Keratinocyte (primary cell): ENCODE data around the gene QRICH2. TPM values are rescaled to one million over a fixed set of nuclear protein-coding genes. Genes with fewer than 3 reads are reported as not detected.

Source experiments
- DNase-seq: peaks from one replicate; pipeline ENCODE4 v3.0.0-alpha.2; 2011; ENCODE audit warnings: low read depth, missing footprints, low spot score
- FAIRE-seq: peaks from 2 replicates; lab custom pipeline; 2011; peaks lifted over from hg19 to GRCh38; lab: Jason Lieb, UNC
- H2AFZ ChIP-seq: 2 replicates; pipeline ENCODE4 v1.6.0; 2012; ENCODE audit warnings: low read length, control low read depth, inconsistent platforms; ENCODE audit not compliant: control insufficient read depth
- H3K27ac ChIP-seq: 2 replicates; pipeline ENCODE4 v1.5.1; 2011; ENCODE audit warnings: low read length; ENCODE audit not compliant: control insufficient read depth, insufficient read depth
- H3K27me3 ChIP-seq: 3 replicates; pipeline ENCODE4 v1.6.0; 2011; ENCODE audit warnings: low read length; ENCODE audit not compliant: control insufficient read depth, insufficient read depth; ENCODE audit errors: extremely low read depth
- H3K36me3 ChIP-seq, 2 experiments: 2 replicates in 1 of 2; 3 replicates in 1 of 2; pipeline ENCODE4 v1.5.1; 2011; ENCODE audit warnings: low read length in 2 of 2, mild to moderate bottlenecking in 1 of 2; ENCODE audit not compliant: control insufficient read depth in 2 of 2, insufficient read depth in 2 of 2; ENCODE audit errors: extremely low read depth in 1 of 2
- H3K4me1 ChIP-seq: 3 replicates; pipeline ENCODE4 v1.5.1; 2011; ENCODE audit warnings: low read length; ENCODE audit not compliant: control insufficient read depth, insufficient read depth; ENCODE audit errors: extremely low read depth
- H3K4me2 ChIP-seq: 3 replicates; pipeline ENCODE4 v1.6.0; 2011; ENCODE audit warnings: low read depth, low read length; ENCODE audit not compliant: control insufficient read depth, insufficient read depth; ENCODE audit errors: extremely low read depth
- H3K4me3 ChIP-seq, 3 experiments: fragments of 200-600 bp in 1 of 3; sonication (generic) in 1 of 3; 2 replicates in 2 of 3; 3 replicates in 1 of 3; pipeline ENCODE4 v1.5.1; 2011 to 2016; ENCODE audit warnings: low read length in 3 of 3, mild to moderate bottlenecking in 3 of 3, control low read depth in 2 of 3, inconsistent platforms in 1 of 3, low read depth in 1 of 3, mixed read lengths in 1 of 3, mixed run types in 1 of 3, moderate library complexity in 1 of 3; ENCODE audit not compliant: control insufficient read depth in 2 of 3, insufficient read depth in 2 of 3; ENCODE audit errors: extremely low read depth in 1 of 3
- H3K79me2 ChIP-seq: 2 replicates; pipeline ENCODE4 v1.6.0; 2012; ENCODE audit warnings: low read length; ENCODE audit not compliant: control insufficient read depth, insufficient read depth
- H3K9ac ChIP-seq: 3 replicates; pipeline ENCODE4 v1.6.0; 2011; ENCODE audit warnings: low read length; ENCODE audit not compliant: control insufficient read depth, insufficient read depth; ENCODE audit errors: extremely low read depth
- H3K9me1 ChIP-seq: 3 replicates; pipeline ENCODE4 v1.6.0; 2011; ENCODE audit warnings: low read length; ENCODE audit not compliant: control insufficient read depth, insufficient read depth; ENCODE audit errors: extremely low read depth
- H3K9me3 ChIP-seq: 2 replicates; pipeline ENCODE4 v1.5.1; 2012; ENCODE audit warnings: low read depth, low read length; ENCODE audit not compliant: control insufficient read depth
- H4K20me1 ChIP-seq: 3 replicates; pipeline ENCODE4 v1.6.0; 2011; ENCODE audit warnings: low read length; ENCODE audit not compliant: control insufficient read depth, insufficient read depth; ENCODE audit errors: extremely low read depth
- CTCF ChIP-seq, 3 experiments: IDR thresholded peaks in 1 of 3; conservative IDR thresholded peaks in 1 of 3; optimal IDR thresholded peaks in 1 of 3; 2 replicates in 2 of 3; 3 replicates in 1 of 3; pipeline versions ENCODE3 to v1.5.1; 2011; ENCODE audit warnings: low read length in 3 of 3, mild to moderate bottlenecking in 3 of 3, moderate library complexity in 2 of 3, control low read depth in 1 of 3, inconsistent platforms in 1 of 3; ENCODE audit not compliant: insufficient read depth in 2 of 3; ENCODE audit errors: extremely low read depth in 1 of 3
- EZH2 ChIP-seq: IDR thresholded peaks from one replicate; pipeline ENCODE4 v1.6.1; 2012; ENCODE audit warnings: inconsistent platforms, mild to moderate bottlenecking, low read length, moderate library complexity
- dilution Hi-C: fragments of 300-500 bp; cut with MboI; formaldehyde crosslinking; loops from one replicate; pipeline ENCODE4 v1.7.0; 2020; ENCODE audit warnings: low sequenced_read_pairs; ENCODE audit not compliant: extremely low pct_ligation_motif_present
- polyA plus RNA-seq, 5 experiments: library from polyadenylated mRNA; depleted of rRNA in 3 of 5; stranded (reverse) in 3 of 5; stranded (forward) in 1 of 5; unstranded in 1 of 5; fragments of >200 nt; gene quantifications; 1 replicate in 1 of 5; 2 replicates in 3 of 5; 3 replicates in 1 of 5; pipeline versions ENCODE4 v1.2.1 to v1.2.3, GENCODE V29; 2011 to 2012; ENCODE audit warnings: missing spikeins in 2 of 5, low read depth in 1 of 5, low replicate concordance in 1 of 5

QRICH2 gene
- polyA plus RNA-seq, 1 donor (not counting 4 experiments of a cell fraction or from before 2014, with no cell fraction given) = 1.6 TPM

GRCh38 chr17:76237859-76238313 lies 70.2 kb downstream of the QRICH2 start:
- Histone ChIP-seq H3K9me1 (no peaks in the 10 kb centered on the region), H3K4me2 (no peak overlapping the region), H3K27ac (no peak overlapping the region), H3K9ac (no peak overlapping the region), H3K36me3 (no peaks in the 10 kb centered on the region), H3K79me2 (no peaks in the 10 kb centered on the region), H2AFZ (no peak overlapping the region), H3K4me1 (peaks cover 4% of the 10 kb centered on the region), H3K9me3 (no peaks in the 10 kb centered on the region), H4K20me1 (no peaks in the 10 kb centered on the region), H3K4me3 (no peak overlapping the region), H3K27me3 (peaks cover 48% of the 10 kb centered on the region)
- dilution Hi-C loops = no loop called here
- DNase-seq (no peak), FAIRE-seq (no peak)
- TF ChIP-seq CTCF (optimal IDR thresholded peaks at IDR 0.05 in 1 of 3, IDR thresholded peaks at IDR 0.05 in 1 of 3, conservative IDR thresholded peaks at IDR 0.05 in 1 of 3; ENCODE audit: extremely low read depth in 1 of 3, insufficient read depth in 2 of 3, low read length in 3 of 3) (no peak), EZH2 (no peak)

- no peak overlapping the region for H3K9ac ChIP-seq
- no peaks in the 10 kb centered on the region for H3K9me3 ChIP-seq
- no peaks in the 10 kb centered on the region for H3K9me1 ChIP-seq
- TF ChIP-seq EZH2 (no peak), CTCF (optimal IDR thresholded peaks at IDR 0.05 in 1 of 3, IDR thresholded peaks at IDR 0.05 in 1 of 3, conservative IDR thresholded peaks at IDR 0.05 in 1 of 3; ENCODE audit: extremely low read depth in 1 of 3, insufficient read depth in 2 of 3, low read length in 3 of 3) (no peak)
- H3K4me3 ChIP-seq = no peak overlapping the region
- DNase-seq (no peak), FAIRE-seq (no peak)
- H4K20me1 ChIP-seq = no peaks in the 10 kb centered on the region
- no peak overlapping the region for H3K4me2 ChIP-seq
- dilution Hi-C loops = no loop called here
- H3K36me3 ChIP-seq = no peaks in the 10 kb centered on the region
- no peaks in the 10 kb centered on the region for H3K79me2 ChIP-seq
- H3K27ac ChIP-seq = no peak overlapping the region
- peaks cover 4% of the 10 kb centered on the region for H3K4me1 ChIP-seq
- H3K27me3 ChIP-seq = peaks cover 36% of the 10 kb centered on the region
- H2AFZ ChIP-seq = no peak overlapping the region
Observed at GRCh38 chr17:76236603-76237002, 71.5 kb downstream of the QRICH2 start.
